Osteocyte (in vitro differentiated cells): Measurements from ENCODE around the gene LINC01488. TPM values are rescaled to one million over a fixed set of nuclear protein-coding genes. Genes with fewer than 3 reads are reported as not detected.

Experiments used
- DNase-seq: peaks from one replicate; pipeline ENCODE4 v3.0.0; 2021; ENCODE audit warnings: mixed read lengths; ENCODE audit not compliant: unreplicated experiment; ENCODE audit errors: extremely low spot score
- H3K27ac Mint-ChIP-seq: one replicate; pipeline ENCODE4 v1.8.0; 2021; ENCODE audit warnings: mild to moderate bottlenecking, mixed read lengths; ENCODE audit not compliant: unreplicated experiment
- H3K27me3 Mint-ChIP-seq: one replicate; pipeline ENCODE4 v1.8.0; 2021; ENCODE audit warnings: mixed read lengths; ENCODE audit not compliant: unreplicated experiment
- H3K36me3 Mint-ChIP-seq: one replicate; pipeline ENCODE4 v1.8.0; 2021; ENCODE audit warnings: mixed read lengths; ENCODE audit not compliant: unreplicated experiment
- H3K4me1 Mint-ChIP-seq: one replicate; pipeline ENCODE4 v1.8.0; 2021; ENCODE audit warnings: mixed read lengths; ENCODE audit not compliant: unreplicated experiment
- H3K4me3 Mint-ChIP-seq: one replicate; pipeline ENCODE4 v1.8.0; 2021; ENCODE audit warnings: mild to moderate bottlenecking, moderate library complexity, mixed read lengths; ENCODE audit not compliant: unreplicated experiment
- H3K9me3 Mint-ChIP-seq: one replicate; pipeline ENCODE4 v1.8.0; 2021; ENCODE audit warnings: mixed read lengths; ENCODE audit not compliant: unreplicated experiment
- CTCF ChIP-seq: fragments of 200-600 bp; sonication (generic); IDR thresholded peaks from 2 replicates; pipeline ENCODE4 v1.5.0; 2021; ENCODE audit warnings: antibody characterized with exemption, mild to moderate bottlenecking, moderate library complexity
- total RNA-seq: library from RNA; stranded (reverse); gene quantifications from 2 replicates; pipeline ENCODE4 v1.2.1, GENCODE V29; 2021

LINC01488 gene
- total RNA-seq, 1 donor from 2014 or later: not detected

- Mint-ChIP-seq H3K36me3 (no peaks in the 10 kb centered on the region), H3K9me3 (no peaks in the 10 kb centered on the region), H3K27me3 (no peaks in the 10 kb centered on the region), H3K4me3 (no peak overlapping the region), H3K4me1 (peaks cover 41% of the 10 kb centered on the region), H3K27ac (no peak overlapping the region)
- no peak for TF ChIP-seq CTCF
- no peak for DNase-seq
Measured at GRCh38 chr11:69439127-69439526, 42.3 kb upstream of the LINC01488 start.

DNA sequence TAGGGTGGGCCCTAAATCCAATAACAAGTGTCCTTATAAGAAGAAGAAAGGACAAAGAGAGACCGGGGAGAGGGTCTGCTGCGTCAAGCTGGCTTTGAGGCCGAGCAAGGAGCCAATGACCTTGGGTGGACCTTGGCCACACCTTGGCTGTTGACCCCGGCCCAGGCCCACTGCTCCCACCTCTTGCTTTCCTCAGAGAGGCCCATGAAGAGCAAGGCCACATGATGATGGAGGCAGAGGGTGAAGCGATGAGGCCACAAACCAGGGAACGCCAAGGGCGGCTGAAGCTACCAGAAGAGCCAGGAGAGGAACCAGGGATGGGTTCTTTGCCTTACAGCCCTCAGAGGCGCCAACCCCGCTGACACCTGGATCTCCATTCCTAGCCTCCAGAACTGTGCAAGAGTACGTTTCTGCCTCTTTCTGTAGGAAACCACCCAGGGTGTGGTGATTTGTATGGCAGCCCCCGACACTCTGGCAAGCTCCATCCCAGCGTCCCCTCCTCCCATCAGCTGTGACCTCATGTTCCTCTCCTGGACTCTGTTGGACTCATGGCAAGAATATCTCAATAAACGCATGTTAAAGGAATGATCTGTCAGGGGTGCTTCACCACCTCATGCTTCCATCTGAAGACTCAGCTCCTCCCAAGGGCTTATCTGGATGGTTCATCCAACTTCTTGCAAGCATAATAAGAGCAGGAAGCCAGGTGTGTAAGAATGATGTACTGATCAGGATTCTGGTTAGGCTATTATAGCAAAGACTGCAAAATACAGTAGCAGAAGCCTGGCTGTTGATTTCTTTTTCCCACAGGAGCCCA, 41.6 kb upstream of the LINC01488 start:
- Mint-ChIP-seq H3K4me3 (no peak overlapping the region), H3K9me3 (no peaks in the 10 kb centered on the region), H3K36me3 (no peaks in the 10 kb centered on the region), H3K27ac (no peak overlapping the region), H3K4me1 (peaks cover 43% of the 10 kb centered on the region), H3K27me3 (no peaks in the 10 kb centered on the region)
- DNase-seq: no peak
- no peak for TF ChIP-seq CTCF

- TF ChIP-seq CTCF: no peak
- Mint-ChIP-seq H3K27me3 (no peaks in the 10 kb centered on the region), H3K4me1 (peaks cover 43% of the 10 kb centered on the region), H3K4me3 (no peak overlapping the region), H3K27ac (no peak overlapping the region), H3K36me3 (no peaks in the 10 kb centered on the region), H3K9me3 (no peaks in the 10 kb centered on the region)
- no peak for DNase-seq
Measured at GRCh38 chr11:69440876-69441275, 40.6 kb upstream of the LINC01488 start.

DNA sequence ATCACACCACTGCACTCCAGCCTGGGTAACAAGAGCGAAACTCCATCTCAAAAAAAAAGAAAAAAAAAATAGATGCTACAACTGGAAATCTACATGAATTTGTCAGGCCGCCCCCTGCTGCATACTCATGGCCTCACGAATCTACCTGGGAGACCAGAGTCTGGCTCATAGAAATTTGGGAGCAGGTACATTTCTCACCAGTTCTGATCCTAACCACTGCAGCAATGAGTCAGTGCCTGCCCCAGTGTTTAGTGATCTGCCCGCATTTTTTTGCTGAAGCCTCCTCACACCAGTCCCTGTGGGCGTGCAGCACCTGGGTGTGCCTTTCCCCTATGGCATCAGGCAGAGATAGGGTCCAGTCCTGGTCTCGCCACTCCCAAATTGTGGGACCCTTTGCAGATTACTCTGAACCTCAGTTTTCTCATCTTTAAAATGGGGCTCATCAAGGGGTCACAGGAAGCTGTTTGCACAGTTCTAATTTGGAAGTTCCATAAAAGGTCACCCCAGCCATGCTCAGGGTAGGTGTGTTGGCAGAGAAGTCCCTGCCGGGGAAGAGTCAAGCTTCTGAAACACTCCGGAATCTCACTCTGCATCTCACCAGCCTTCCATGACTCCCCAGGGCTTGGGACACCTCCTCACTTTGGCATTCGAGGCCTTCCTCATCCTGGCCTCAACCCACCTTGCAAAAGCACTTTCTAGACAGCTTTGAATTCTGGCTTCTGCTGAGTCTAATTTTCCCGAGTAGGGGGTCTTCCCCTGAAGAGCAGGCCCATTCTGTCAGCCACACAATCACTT, 39.3 kb upstream of the LINC01488 start:
- no peak for TF ChIP-seq CTCF
- peaks cover 37% of the 10 kb centered on the region for H3K4me1 Mint-ChIP-seq
- H3K9me3 Mint-ChIP-seq: no peaks in the 10 kb centered on the region
- H3K27ac Mint-ChIP-seq: no peak overlapping the region
- H3K4me3 Mint-ChIP-seq: no peak overlapping the region
- DNase-seq: no peak
- H3K36me3 Mint-ChIP-seq: no peaks in the 10 kb centered on the region
- no peaks in the 10 kb centered on the region for H3K27me3 Mint-ChIP-seq

DNA sequence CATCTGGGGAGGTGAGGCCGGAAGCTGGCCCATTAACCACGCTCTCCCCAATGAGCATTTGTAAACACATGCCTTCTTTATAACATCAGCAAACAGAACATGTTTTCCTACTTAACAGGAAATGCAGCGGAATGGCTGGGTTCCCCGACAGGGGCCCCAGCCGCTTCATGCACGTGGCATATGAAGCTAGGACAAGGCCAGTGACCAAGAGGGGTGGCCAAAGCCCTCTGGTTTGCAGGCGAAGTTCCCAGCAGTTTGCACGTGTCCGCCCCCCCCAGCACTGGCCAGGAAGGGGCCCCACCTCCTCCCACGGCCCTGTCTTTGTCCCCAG, 38.7 kb upstream of the LINC01488 start:
- DNase-seq: no peak
- Mint-ChIP-seq H3K36me3 (no peaks in the 10 kb centered on the region), H3K4me3 (peak overlapping the region; percentile 67), H3K4me1 (peaks cover 36% of the 10 kb centered on the region), H3K27ac (peak overlapping the region; percentile 23), H3K27me3 (no peaks in the 10 kb centered on the region), H3K9me3 (no peaks in the 10 kb centered on the region)
- TF ChIP-seq CTCF: no peak
